GM12891 (cell line): Measurements from ENCODE around the gene NAV2.

Experiments
- POLR2A ChIP-seq: IDR thresholded peaks from 2 replicates; pipeline ENCODE4 v1.6.1; 2011; ENCODE audit warnings: low read depth, low read length, control low read depth
- POLR2AphosphoS5 ChIP-seq: IDR thresholded peaks from 2 replicates; pipeline ENCODE4 v1.6.1; 2011; ENCODE audit warnings: low read depth, low read length, control low read depth
- TAF1 ChIP-seq: IDR thresholded peaks from 2 replicates; pipeline ENCODE4 v1.6.1; 2011; ENCODE audit warnings: low read depth, low read length, control low read depth

DNA sequence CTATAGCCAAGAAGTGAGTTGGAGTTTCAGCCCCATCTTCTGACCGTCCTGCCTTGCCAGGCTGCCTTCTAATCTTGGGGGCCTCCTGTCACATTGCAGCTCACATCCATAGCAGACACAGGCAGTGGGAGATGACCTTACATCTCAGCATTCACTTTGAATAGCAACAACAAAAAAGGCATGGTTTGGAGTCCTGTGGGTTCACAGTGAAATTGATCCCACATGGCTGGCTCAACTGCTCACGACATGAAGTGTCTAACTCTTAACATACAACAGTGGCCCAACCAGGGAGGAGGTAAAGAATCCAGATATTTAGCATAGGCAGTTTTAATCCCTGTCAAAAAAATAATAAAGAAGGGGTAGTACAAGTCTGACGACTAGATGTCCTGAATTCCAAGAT, 409.5 kb downstream of the NAV2 start:
- no peak for TF ChIP-seq POLR2A
- TF ChIP-seq TAF1 = no peak
- no peak for TF ChIP-seq POLR2AphosphoS5
